PC-9 (cell line): ENCODE results near the gene CYB5A. TPM values are rescaled to one million over a fixed set of nuclear protein-coding genes. Genes with fewer than 3 reads are reported as not detected.

Experiments used
- BruUV-seq: library from RNA; stranded (reverse); fragments of 400-500 nt; replicated peaks from 2 replicates; lab custom pipeline; 2021; lab: Mats Ljungman, UMichigan
- CTCF ChIA-PET: fragments of 300-600 bp; sonication (Branson Sonifier 250); formaldehyde crosslinking; loops from one replicate; lab custom pipeline; 2022; ENCODE audit warnings: antibody characterized with exemption; lab: Charles Lee
- POLR2A ChIA-PET: fragments of 300-600 bp; sonication (Branson Sonifier 250); formaldehyde crosslinking; loops from one replicate; lab custom pipeline; 2022; ENCODE audit warnings: antibody characterized with exemption; ENCODE audit not compliant: unreplicated experiment; lab: Charles Lee
- DNase-seq, 2 experiments: peaks; one replicate each; pipeline versions ENCODE4 v3.0.0 to v3.0.0-alpha.2; 2015 to 2022; ENCODE audit warnings: mixed read lengths in 1 of 2
- H2AFZ ChIP-seq: fragments of 200-600 bp; sonication (generic); 2 replicates; pipeline ENCODE4 v1.8.1; 2017; ENCODE audit warnings: antibody characterized with exemption
- H3F3A ChIP-seq: fragments of 200-600 bp; sonication (generic); 2 replicates; pipeline ENCODE4 v1.8.1; 2017; ENCODE audit warnings: antibody characterized with exemption, mild to moderate bottlenecking, low read depth; ENCODE audit not compliant: insufficient read depth
- H3K27ac ChIP-seq: fragments of 200-600 bp; sonication (generic); 2 replicates; pipeline ENCODE4 v1.6.1; 2016; ENCODE audit warnings: mixed run types
- H3K27me3 ChIP-seq: fragments of 200-600 bp; sonication (generic); 2 replicates; pipeline ENCODE4 v1.6.1; 2016; ENCODE audit warnings: low read depth, mixed run types; ENCODE audit not compliant: insufficient read depth
- H3K36me3 ChIP-seq: fragments of 200-600 bp; sonication (generic); 2 replicates; pipeline ENCODE4 v1.6.1; 2016; ENCODE audit warnings: low read depth, mixed run types
- H3K4me1 ChIP-seq: fragments of 200-600 bp; sonication (generic); replicated peaks from 2 replicates; pipeline ENCODE4 v1.6.1; 2016; ENCODE audit warnings: mixed run types; ENCODE audit not compliant: insufficient read depth
- H3K4me2 ChIP-seq: fragments of 200-600 bp; sonication (generic); 2 replicates; pipeline ENCODE4 v1.6.1; 2017; ENCODE audit warnings: mixed run types
- H3K4me3 ChIP-seq: fragments of 200-600 bp; sonication (generic); 2 replicates; pipeline ENCODE4 v1.6.1; 2016; ENCODE audit warnings: mixed run types
- H3K79me2 ChIP-seq: fragments of 200-600 bp; sonication (generic); 2 replicates; pipeline ENCODE4 v1.6.1; 2017; ENCODE audit warnings: low read depth, mixed run types
- H3K9me2 ChIP-seq: fragments of 200-600 bp; sonication (generic); 2 replicates; pipeline ENCODE4 v1.8.1; 2017; ENCODE audit warnings: mild to moderate bottlenecking; ENCODE audit not compliant: insufficient read depth
- H3K9me3 ChIP-seq: fragments of 200-600 bp; sonication (generic); 2 replicates; pipeline ENCODE4 v1.8.1; 2016; ENCODE audit warnings: low read depth; ENCODE audit not compliant: insufficient read depth
- H4K20me1 ChIP-seq: fragments of 200-600 bp; sonication (generic); 2 replicates; pipeline ENCODE4 v1.8.1; 2017; ENCODE audit not compliant: insufficient read depth
- CTCF ChIP-seq: fragments of 200-600 bp; sonication (generic); conservative IDR thresholded peaks from 2 replicates; pipeline ENCODE4 v1.6.1; 2017; ENCODE audit warnings: mixed run types, antibody characterized with exemption, mild to moderate bottlenecking, moderate library complexity
- EZH2 ChIP-seq: fragments of 200-600 bp; sonication (generic); IDR thresholded peaks from 2 replicates; pipeline ENCODE4 v1.8.0; 2017; ENCODE audit warnings: antibody characterized with exemption, low read depth
- intact Hi-C: fragments of 100-400 bp; cut with micrococcal nuclease; formaldehyde crosslinking; loops from one replicate; pipeline ENCODE4 v1.10.0; 2022; ENCODE audit not compliant: unreplicated experiment
- total RNA-seq: library from RNA; stranded (reverse); gene quantifications from 2 replicates; pipeline ENCODE4 v1.2.3, GENCODE V29; 2021

The CYB5A gene
- total RNA-seq, 1 experiment from 2014 or later, result 109 TPM

GRCh38 chr18:74248595-74248994 lies 43.2 kb downstream of the CYB5A start:
- ChIA-PET POLR2A (interaction anchor here (0.6 kb wide), 1 partner anchor 8 kb away, joined by 6 read pairs; no protein-coding TSS in a partner anchor), CTCF (no interaction called here)
- no TSS peak for BruUV-seq
- Histone ChIP-seq H3K9me3 (no peaks in the 10 kb centered on the region), H3K4me3 (no peak overlapping the region), H3K36me3 (peaks cover 13% of the 10 kb centered on the region; the same call in 1 of the 2 replicates), H3K27me3 (no peaks in the 10 kb centered on the region), H3K4me1 (peaks cover 35% of the 10 kb centered on the region), H3K4me2 (no peak overlapping the region), H3K79me2 (no peaks in the 10 kb centered on the region), H3K9me2 (no peaks in the 10 kb centered on the region), H3F3A (peaks cover 26% of the 10 kb centered on the region; the same call in 1 of the 2 replicates), H2AFZ (no peak overlapping the region), H3K27ac (no peak overlapping the region), H4K20me1 (no peaks in the 10 kb centered on the region)
- TF ChIP-seq EZH2 (no peak), CTCF (no peak)
- no peak for DNase-seq
- intact Hi-C loops, result no loop called here

GRCh38 chr18:74248189-74248588 lies 43.6 kb downstream of the CYB5A start:
- no peak for TF ChIP-seq EZH2
- Histone ChIP-seq H3K27me3 (no peaks in the 10 kb centered on the region), H3K4me3 (no peak overlapping the region), H3K36me3 (0 out of 2 replicates have a peak, but pooled peaks cover 12% of the 10 kb centered on the region), H3K9me2 (no peaks in the 10 kb centered on the region), H3K4me2 (no peak overlapping the region), H3K27ac (no peak overlapping the region), H3K4me1 (peaks cover 34% of the 10 kb centered on the region), H3F3A (peaks cover 26% of the 10 kb centered on the region; the same call in 1 of the 2 replicates), H4K20me1 (no peaks in the 10 kb centered on the region), H2AFZ (no peak overlapping the region), H3K9me3 (no peaks in the 10 kb centered on the region), H3K79me2 (no peaks in the 10 kb centered on the region)
- CTCF ChIA-PET, result no interaction called here
- intact Hi-C loops, result no loop called here
- BruUV-seq, result no TSS peak
- DNase-seq, result no peak
- POLR2A ChIA-PET, result no interaction called here

DNA sequence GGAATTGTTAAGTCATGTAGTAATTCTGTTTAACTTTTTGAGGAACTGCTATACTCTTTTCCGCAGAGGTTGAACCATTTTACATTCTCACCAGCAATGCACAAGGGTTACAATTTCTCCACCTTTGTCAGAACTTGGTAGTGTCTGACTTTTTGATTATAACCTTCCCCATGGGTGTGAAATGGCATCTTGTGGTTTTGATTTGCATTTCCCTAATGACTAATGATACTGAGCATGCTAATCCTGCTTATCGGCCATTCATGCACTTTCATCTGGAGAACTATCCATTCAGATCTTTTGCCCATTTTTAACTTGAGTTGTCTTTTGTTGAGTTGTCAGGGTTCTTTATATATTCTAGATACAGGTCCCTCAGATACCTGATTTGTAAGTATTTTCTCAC lies 47.2 kb downstream of the CYB5A start:
- ChIA-PET POLR2A (no interaction called here), CTCF (no interaction called here)
- Histone ChIP-seq H3K9me2 (no peaks in the 10 kb centered on the region), H3K4me1 (0 out of 2 replicates have a peak, but pooled peaks cover 6% of the 10 kb centered on the region), H3K9me3 (no peaks in the 10 kb centered on the region), H3K36me3 (no peaks in the 10 kb centered on the region), H3K27me3 (no peaks in the 10 kb centered on the region), H2AFZ (no peak overlapping the region), H3K4me3 (no peak overlapping the region), H3K27ac (no peak overlapping the region), H3K4me2 (no peak overlapping the region), H3F3A (no peaks in the 10 kb centered on the region), H3K79me2 (no peaks in the 10 kb centered on the region), H4K20me1 (no peaks in the 10 kb centered on the region)
- TF ChIP-seq EZH2 (no peak), CTCF (no peak)
- intact Hi-C loops, result no loop called here
- BruUV-seq, result no TSS peak
- no peak for DNase-seq

DNA sequence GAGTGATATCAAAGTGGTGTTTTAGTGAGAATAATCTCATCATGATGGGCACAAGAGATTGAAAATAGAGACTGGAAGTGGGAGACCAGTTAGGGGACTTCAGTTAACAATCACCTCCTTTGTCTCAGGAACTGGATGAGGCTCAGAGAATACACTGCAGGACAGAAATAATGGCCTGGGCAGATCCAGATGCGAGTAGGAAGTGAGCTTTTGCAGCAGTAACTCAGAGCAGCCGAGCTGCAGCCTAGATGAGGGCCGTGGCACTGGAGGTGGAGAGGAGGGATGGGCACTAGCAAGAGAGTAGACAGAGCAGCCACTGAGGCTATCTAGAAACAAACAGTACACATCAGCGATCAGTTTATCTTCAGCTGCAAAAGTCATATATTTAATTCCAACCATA lies 48.6 kb downstream of the CYB5A start:
- intact Hi-C loops, result no loop called here
- CTCF ChIA-PET, result no interaction called here
- TF ChIP-seq CTCF, result no peak
- no peak for TF ChIP-seq EZH2

More for the DNA sequence above, 48.6 kb downstream of the CYB5A start:
- H2AFZ ChIP-seq, result no peak overlapping the region
- H3K79me2 ChIP-seq, result no peaks in the 10 kb centered on the region
- H3K27me3 ChIP-seq, result no peaks in the 10 kb centered on the region
- no peaks in the 10 kb centered on the region for H3K4me1 ChIP-seq
- H3K9me2 ChIP-seq, result no peaks in the 10 kb centered on the region
- H3K36me3 ChIP-seq, result no peaks in the 10 kb centered on the region
- no peak overlapping the region for H3K4me2 ChIP-seq
- BruUV-seq, result no TSS peak
- no peaks in the 10 kb centered on the region for H3K9me3 ChIP-seq
- POLR2A ChIA-PET, result no interaction called here
- no peaks in the 10 kb centered on the region for H3F3A ChIP-seq
- no peak overlapping the region for H3K27ac ChIP-seq
- H3K4me3 ChIP-seq, result no peak overlapping the region
- no peaks in the 10 kb centered on the region for H4K20me1 ChIP-seq
- DNase-seq, result no peak
